ENCODE results near the gene SNURF. TPM values are rescaled to one million over a fixed set of nuclear protein-coding genes. Genes with fewer than 3 reads are reported as not detected.

Gene SNURF
- 12.5 and 62.1 TPM in 2 replicates for total RNA-seq

GRCh38 chr15:24954783-24955530, at the start of gene SNURF, which contains the start of gene SNRPN:
TSS of gene SNURF (plus strand) at chr15:24954987. CDS start at chr15:24955049, 62 bp downstream.
TSS of gene SNRPN (plus strand) at chr15:24954987. CDS start at chr15:24974454, 19,467 bp downstream.

Other genes starting within 250 kb of the SNURF start
- 51.6 and 120 TPM in 2 replicates for gene SNRPN, start within 50 bp of the SNURF start, total RNA-seq